ENCODE data around the gene BHLHA9. TPM values are rescaled to one million over a fixed set of nuclear protein-coding genes. Genes with fewer than 3 reads are reported as not detected.

The BHLHA9 gene
- total RNA-seq, 3 donors from 2014 or later (not counting 1 experiment from before 2014, with no cell fraction given) = not detected

DNA sequence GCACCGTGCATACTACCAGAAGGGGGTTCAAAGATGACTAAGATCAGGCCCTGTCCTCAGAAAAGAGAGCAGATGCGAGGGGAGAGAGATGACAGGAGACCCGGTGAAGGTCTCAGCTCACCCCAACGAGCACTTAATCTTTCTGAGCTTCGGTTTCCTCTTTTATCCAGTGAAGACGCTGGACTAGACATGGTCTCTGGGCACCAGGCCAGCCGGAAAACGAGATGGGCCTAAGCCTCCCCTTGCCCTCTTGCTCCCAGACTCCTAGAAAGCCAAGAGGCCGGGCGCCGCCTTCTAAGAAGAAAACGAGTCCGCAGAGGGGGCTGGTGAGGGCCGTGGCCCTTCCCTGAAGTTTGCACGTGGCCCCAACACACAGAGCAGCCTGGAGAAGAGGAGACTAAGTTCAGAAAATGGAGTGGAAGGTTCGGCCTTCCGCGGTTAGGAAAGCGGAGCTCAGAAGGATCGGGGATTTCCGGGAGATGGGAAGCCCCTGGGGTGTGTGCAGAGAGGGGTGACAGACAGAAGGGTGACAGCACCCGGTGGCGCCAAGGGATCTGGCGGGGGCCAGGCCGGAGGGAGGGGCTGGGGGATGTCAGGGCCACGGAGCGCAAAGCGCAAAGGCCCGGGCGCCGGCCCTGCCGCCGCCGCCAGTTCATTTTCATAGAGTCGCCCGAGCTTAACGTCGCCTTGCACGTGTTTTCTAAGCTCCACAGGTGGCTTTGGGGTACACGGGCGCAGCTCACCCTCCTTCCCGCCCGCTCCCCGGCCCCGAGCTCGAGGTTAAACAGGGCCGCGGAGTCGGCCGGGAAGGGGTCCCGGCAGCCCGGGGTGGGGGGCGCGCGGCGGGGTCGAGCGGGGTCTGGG lies 42.1 kb upstream of the BHLHA9 start:
- no peak overlapping the region for H3K27ac ChIP-seq (ENCODE audit: low read length)

DNA sequence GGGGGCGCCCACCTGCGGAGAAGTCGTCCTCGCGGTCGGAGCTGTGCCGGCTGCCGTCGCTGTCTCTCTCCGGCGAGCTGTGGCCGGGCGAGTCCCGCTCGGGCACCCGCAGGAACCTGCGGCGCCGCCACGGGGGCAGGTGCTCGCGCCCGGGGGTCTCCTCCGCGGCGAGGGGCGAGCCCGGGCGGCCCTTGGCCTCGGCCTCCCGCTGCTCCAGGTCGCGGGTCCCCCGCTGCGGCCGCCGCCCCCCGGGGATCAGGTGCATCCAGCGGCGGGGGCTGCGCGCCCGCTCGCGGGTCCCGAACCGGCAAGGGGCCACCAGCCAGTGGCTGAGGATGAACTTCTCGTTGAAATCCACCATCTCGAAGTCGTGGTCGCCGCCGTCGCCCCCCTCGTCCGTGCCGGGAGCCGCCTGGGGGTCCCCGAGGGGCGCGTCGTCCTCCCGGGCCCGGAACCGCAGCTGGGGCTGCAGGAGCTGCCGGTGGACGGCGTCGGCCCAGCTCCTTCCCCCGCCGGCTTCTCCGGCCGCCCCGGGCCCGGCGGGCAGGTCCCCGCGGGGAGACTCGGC lies 41.4 kb upstream of the BHLHA9 start:
- Mint-ChIP-seq H3K36me3 (no peaks in the 10 kb centered on the region), H3K4me3 (peak overlapping the region; percentile 60), H3K27me3 (ENCODE audit: low read depth in 2 of 2) (peaks cover 18 to 26% of the 10 kb centered on the region in 2 donors), H3K4me1 (peaks cover 19 to 22% of the 10 kb centered on the region in 2 donors), H3K27ac (no peak overlapping the region), H3K9me3 (no peaks in the 10 kb centered on the region)
- no peaks in the 10 kb centered on the region for H3K9me3 ChIP-seq (ENCODE audit: control insufficient read depth, insufficient read depth, low read length)
- no peak overlapping the region for H3K27ac ChIP-seq (ENCODE audit: low read length)
- H3K4me3 ChIP-seq (ENCODE audit: low read length) = peak overlapping the region; percentile 28
- DNase-seq = peak; percentile 25 to 37
- peaks cover 13% of the 10 kb centered on the region for H3K27me3 ChIP-seq (ENCODE audit: control insufficient read depth, insufficient read depth, low read length)
- WGBS (ENCODE audit: insufficient coverage) = under 1% methylated on average over 79 of the region's 79 CpGs
- intact Hi-C loops (cut with micrococcal nuclease) = no loop called here
- TF ChIP-seq, protein P1, sequence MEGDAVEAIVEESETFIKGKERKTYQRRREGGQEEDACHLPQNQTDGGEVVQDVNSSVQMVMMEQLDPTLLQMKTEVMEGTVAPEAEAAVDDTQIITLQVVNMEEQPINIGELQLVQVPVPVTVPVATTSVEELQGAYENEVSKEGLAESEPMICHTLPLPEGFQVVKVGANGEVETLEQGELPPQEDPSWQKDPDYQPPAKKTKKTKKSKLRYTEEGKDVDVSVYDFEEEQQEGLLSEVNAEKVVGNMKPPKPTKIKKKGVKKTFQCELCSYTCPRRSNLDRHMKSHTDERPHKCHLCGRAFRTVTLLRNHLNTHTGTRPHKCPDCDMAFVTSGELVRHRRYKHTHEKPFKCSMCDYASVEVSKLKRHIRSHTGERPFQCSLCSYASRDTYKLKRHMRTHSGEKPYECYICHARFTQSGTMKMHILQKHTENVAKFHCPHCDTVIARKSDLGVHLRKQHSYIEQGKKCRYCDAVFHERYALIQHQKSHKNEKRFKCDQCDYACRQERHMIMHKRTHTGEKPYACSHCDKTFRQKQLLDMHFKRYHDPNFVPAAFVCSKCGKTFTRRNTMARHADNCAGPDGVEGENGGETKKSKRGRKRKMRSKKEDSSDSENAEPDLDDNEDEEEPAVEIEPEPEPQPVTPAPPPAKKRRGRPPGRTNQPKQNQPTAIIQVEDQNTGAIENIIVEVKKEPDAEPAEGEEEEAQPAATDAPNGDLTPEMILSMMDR (IDR thresholded peaks at IDR 0.05) = no peak
- peaks cover 2% of the 10 kb centered on the region for H3K36me3 ChIP-seq (ENCODE audit: control insufficient read depth, insufficient read depth, low read length)
- peak; percentile 24 to 44 (median 27) for ATAC-seq
- peaks cover 30% of the 10 kb centered on the region for H3K4me1 ChIP-seq (ENCODE audit: control insufficient read depth, insufficient read depth, low read length)

More for the DNA sequence above, 42.1 kb upstream of the BHLHA9 start:
- Mint-ChIP-seq H3K9me3 (no peaks in the 10 kb centered on the region), H3K36me3 (no peaks in the 10 kb centered on the region), H3K27ac (peak overlapping the region; percentile 44 to 72), H3K4me3 (peak overlapping the region; percentile 91), H3K27me3 (ENCODE audit: low read depth in 2 of 2) (peaks cover 18 to 26% of the 10 kb centered on the region in 2 donors), H3K4me1 (peaks cover 19 to 22% of the 10 kb centered on the region in 2 donors)
- peak; percentile 23 to 72 for DNase-seq
- 13% methylated on average over 58 of the region's 58 CpGs for WGBS (ENCODE audit: insufficient coverage)
- peaks cover 2% of the 10 kb centered on the region for H3K36me3 ChIP-seq (ENCODE audit: control insufficient read depth, insufficient read depth, low read length)
- intact Hi-C loops (cut with micrococcal nuclease) = no loop called here
- ATAC-seq = peak; percentile 65 to 79 (median 72)
- H3K9me3 ChIP-seq (ENCODE audit: control insufficient read depth, insufficient read depth, low read length) = no peaks in the 10 kb centered on the region
- TF ChIP-seq, protein P1 (IDR thresholded peaks at IDR 0.05) = no peak
- H3K4me3 ChIP-seq (ENCODE audit: low read length) = peak overlapping the region; percentile 33
- H3K4me1 ChIP-seq (ENCODE audit: control insufficient read depth, insufficient read depth, low read length) = peaks cover 30% of the 10 kb centered on the region
- H3K27me3 ChIP-seq (ENCODE audit: control insufficient read depth, insufficient read depth, low read length) = peaks cover 13% of the 10 kb centered on the region

DNA sequence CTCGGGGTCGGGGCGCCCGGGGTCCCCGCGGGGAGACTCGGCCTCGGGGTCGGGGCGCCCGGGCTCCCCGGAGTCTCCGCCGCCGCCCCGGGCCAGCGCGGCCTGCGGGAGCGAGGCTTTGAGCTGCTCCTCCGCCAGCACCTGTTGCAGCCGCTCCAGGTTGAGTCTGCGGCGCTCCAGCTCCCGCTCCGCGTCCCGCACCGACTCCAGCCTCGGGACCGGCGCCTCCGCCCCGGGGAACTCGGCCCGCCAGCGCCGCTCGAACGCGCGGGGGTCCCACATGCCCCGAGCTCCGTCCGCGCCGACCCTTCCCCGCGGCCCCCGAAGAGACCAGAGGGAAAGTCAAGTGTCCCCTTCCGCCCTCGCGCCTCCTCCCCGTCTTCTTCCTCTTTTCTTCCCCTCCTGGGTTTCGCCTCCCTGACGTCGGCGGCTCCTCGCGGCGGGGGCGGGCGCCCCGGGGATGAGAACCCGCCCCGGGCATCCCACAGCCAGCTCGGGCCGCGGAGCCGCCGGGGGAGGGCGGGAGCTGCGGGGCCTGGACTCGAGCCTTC lies 40.8 kb upstream of the BHLHA9 start:
- H3K36me3 Mint-ChIP-seq = no peaks in the 10 kb centered on the region
- peaks cover 18 to 30% of the 10 kb centered on the region in 2 donors for H3K27me3 Mint-ChIP-seq (ENCODE audit: low read depth in 2 of 2)
- H3K9me3 Mint-ChIP-seq = no peaks in the 10 kb centered on the region
- Histone ChIP-seq H3K4me3 (ENCODE audit: low read length) (peak overlapping the region; percentile 28), H3K4me1 (ENCODE audit: control insufficient read depth, insufficient read depth, low read length) (peaks cover 30% of the 10 kb centered on the region), H3K36me3 (ENCODE audit: control insufficient read depth, insufficient read depth, low read length) (peaks cover 2% of the 10 kb centered on the region), H3K27me3 (ENCODE audit: control insufficient read depth, insufficient read depth, low read length) (peaks cover 13% of the 10 kb centered on the region), H3K27ac (ENCODE audit: low read length) (no peak overlapping the region), H3K9me3 (ENCODE audit: control insufficient read depth, insufficient read depth, low read length) (no peaks in the 10 kb centered on the region)
- DNase-seq = peak; percentile 44 to 61
- TF ChIP-seq, protein P1 (IDR thresholded peaks at IDR 0.05) = no peak
- peak; percentile 45 to 52 (median 51) for ATAC-seq
- peaks cover 19 to 22% of the 10 kb centered on the region in 2 donors for H3K4me1 Mint-ChIP-seq
- peak overlapping the region; percentile 83 for H3K4me3 Mint-ChIP-seq
- WGBS (ENCODE audit: insufficient coverage) = under 1% methylated on average over 74 of the region's 74 CpGs
- intact Hi-C loops (cut with micrococcal nuclease) = no loop called here
- peak overlapping the region in 1 of 2 donors; percentile 76 for H3K27ac Mint-ChIP-seq

All from natural killer cell (primary cell).